ENCODE data around the gene PCDHA1. TPM values are rescaled to one million over a fixed set of nuclear protein-coding genes. Genes with fewer than 3 reads are reported as not detected.

PCDHA1 gene
- total RNA-seq, 2 experiments from 2014 or later = not detected

DNA sequence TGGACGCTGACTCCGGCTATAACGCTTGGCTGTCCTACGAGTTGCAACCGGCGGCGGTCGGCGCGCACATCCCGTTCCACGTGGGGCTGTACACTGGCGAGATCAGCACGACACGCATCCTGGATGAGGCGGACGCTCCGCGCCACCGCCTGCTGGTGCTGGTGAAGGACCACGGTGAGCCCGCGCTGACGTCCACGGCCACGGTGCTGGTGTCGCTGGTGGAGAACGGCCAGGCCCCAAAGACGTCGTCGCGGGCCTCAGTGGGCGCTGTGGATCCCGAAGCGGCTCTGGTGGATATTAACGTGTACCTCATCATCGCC, 91.3 kb downstream of the PCDHA1 start:
- no peaks in the 10 kb centered on the region for H3K36me3 Mint-ChIP-seq
- no peak overlapping the region for H3K4me3 Mint-ChIP-seq
- no peak overlapping the region for H3K27ac Mint-ChIP-seq
- no peaks in the 10 kb centered on the region for H3K4me1 Mint-ChIP-seq
- POLR2A ChIA-PET = no interaction called here
- peaks cover 8% of the 10 kb centered on the region for H3K27me3 Mint-ChIP-seq
- ATAC-seq (ENCODE audit: low read depth) (no peak), DNase-seq (no peak)
- H3K9me3 Mint-ChIP-seq = peaks cover 21% of the 10 kb centered on the region

DNA sequence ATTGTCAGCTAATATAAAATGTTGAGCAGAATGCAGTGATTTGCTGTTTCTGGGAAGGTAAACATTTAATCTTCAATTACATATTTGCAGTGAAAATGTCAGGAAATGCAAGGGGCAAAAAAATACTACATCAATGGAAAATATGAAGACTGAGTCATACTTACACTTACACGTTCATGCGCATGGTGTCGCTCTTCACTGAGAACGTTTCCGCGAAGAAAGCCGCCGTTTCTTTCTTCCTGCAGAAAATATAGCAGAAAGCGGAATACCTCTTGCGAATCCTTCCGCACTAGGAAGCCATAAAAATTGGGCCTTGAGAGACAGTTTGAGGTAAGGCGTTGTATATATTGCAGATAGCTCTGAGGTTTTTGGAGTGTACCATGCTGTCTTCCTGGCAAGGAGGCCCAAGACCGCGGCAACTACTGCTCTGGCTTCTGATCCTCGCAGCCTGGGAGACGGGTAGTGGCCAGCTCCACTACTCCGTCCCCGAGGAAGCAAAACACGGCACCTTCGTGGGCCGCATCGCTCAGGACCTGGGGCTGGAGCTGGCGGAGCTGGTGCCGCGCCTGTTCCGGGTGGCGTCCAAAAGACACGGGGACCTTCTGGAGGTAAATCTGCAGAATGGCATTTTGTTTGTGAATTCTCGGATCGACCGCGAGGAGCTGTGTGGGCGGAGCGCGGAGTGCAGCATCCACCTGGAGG, 96.1 kb downstream of the PCDHA1 start, which contains the start of gene PCDHA13:
PCDHA13 (plus strand) TSS at position 236 of the 702 bp plus-strand sequence; CDS start at position 381, 145 bp downstream.
- DNase-seq (no peak), ATAC-seq (ENCODE audit: low read depth) (no peak)
- Mint-ChIP-seq H3K9me3 (peaks cover 14% of the 10 kb centered on the region), H3K4me1 (peaks cover 2% of the 10 kb centered on the region), H3K4me3 (no peak within 1 kb of the TSS), H3K36me3 (no peaks in the 10 kb centered on the region), H3K27me3 (peaks cover 2% of the 10 kb centered on the region), H3K27ac (peak within 1 kb of the TSS; percentile 43)
- POLR2A ChIA-PET = no interaction called here

DNA sequence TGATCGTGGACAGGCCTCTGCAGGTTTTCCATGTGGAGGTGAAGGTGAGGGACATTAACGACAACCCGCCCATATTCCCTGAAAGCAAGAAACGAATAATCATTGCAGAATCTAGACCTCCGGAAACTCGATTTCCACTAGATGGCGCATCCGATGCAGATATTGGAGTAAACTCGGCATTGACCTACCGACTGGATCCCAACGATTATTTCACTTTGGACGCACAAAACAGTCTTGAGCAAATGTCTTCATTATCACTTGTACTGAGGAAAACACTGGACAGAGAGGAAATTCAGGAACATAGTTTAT, 96.6 kb downstream of the PCDHA1 start:
- H3K27ac Mint-ChIP-seq = peak overlapping the region; percentile 43
- peaks cover 14% of the 10 kb centered on the region for H3K9me3 Mint-ChIP-seq
- peaks cover 2% of the 10 kb centered on the region for H3K27me3 Mint-ChIP-seq
- ATAC-seq (ENCODE audit: low read depth) (no peak), DNase-seq (no peak)
- peaks cover 2% of the 10 kb centered on the region for H3K4me1 Mint-ChIP-seq
- POLR2A ChIA-PET = no interaction called here
- no peak overlapping the region for H3K4me3 Mint-ChIP-seq
- no peaks in the 10 kb centered on the region for H3K36me3 Mint-ChIP-seq

DNA sequence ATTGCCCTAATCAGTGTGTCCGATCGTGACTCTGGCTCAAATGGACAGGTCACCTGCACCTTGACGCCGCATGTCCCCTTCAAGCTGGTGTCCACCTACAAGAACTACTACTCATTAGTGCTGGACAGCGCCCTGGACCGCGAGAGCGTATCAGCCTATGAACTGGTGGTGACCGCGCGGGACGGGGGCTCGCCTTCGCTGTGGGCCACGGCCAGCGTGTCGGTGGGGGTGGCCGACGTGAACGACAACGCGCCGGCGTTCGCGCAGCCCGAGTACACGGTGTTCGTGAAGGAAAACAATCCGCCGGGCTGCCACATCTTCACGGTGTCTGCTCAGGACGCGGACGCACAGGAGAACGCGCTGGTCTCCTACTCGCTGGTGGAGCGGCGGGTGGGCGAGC, 97.4 kb downstream of the PCDHA1 start:
- H3K9me3 Mint-ChIP-seq = peaks cover 14% of the 10 kb centered on the region

DNA sequence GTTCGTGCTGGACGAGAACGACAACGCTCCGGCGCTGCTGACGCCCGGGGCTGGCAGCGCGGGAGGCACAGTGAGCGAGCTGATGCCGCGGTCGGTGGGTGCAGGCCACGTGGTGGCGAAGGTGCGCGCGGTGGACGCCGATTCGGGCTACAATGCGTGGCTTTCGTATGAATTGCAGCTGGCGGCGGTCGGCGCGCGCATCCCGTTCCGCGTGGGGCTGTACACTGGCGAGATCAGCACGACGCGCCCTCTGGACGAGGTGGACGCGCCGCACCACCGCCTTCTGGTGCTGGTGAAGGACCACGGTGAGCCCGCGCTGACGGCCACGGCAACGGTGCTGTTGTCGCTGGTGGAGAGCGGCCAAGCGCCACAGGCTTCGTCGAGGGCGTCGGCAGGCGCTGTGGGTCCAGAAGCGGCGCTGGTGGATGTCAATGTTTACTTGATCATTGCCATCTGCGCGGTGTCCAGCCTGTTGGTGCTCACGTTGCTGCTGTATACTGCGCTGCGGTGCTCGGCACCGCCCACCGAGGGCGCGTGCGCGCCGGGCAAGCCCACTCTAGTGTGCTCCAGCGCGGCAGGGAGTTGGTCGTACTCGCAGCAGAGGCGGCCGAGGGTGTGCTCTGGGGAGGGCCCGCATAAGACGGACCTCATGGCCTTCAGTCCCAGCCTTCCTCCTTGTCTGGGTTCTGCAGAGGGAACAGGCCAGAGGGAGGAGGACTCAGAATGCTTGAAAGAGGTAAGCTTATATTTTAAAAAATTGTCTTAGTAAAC, 98.2 kb downstream of the PCDHA1 start:
- Mint-ChIP-seq H3K4me3 (no peak overlapping the region), H3K9me3 (peaks cover 14% of the 10 kb centered on the region), H3K4me1 (peaks cover 2% of the 10 kb centered on the region), H3K36me3 (no peaks in the 10 kb centered on the region), H3K27me3 (peaks cover 2% of the 10 kb centered on the region), H3K27ac (no peak overlapping the region)
- POLR2A ChIA-PET = no interaction called here
- ATAC-seq (ENCODE audit: low read depth) (no peak), DNase-seq (no peak)

More for the DNA sequence above, 97.4 kb downstream of the PCDHA1 start:
- POLR2A ChIA-PET = no interaction called here
- Mint-ChIP-seq H3K36me3 (no peaks in the 10 kb centered on the region), H3K4me1 (peaks cover 2% of the 10 kb centered on the region), H3K4me3 (no peak overlapping the region), H3K27ac (no peak overlapping the region), H3K27me3 (peaks cover 2% of the 10 kb centered on the region)
- DNase-seq (no peak), ATAC-seq (ENCODE audit: low read depth) (no peak)

DNA sequence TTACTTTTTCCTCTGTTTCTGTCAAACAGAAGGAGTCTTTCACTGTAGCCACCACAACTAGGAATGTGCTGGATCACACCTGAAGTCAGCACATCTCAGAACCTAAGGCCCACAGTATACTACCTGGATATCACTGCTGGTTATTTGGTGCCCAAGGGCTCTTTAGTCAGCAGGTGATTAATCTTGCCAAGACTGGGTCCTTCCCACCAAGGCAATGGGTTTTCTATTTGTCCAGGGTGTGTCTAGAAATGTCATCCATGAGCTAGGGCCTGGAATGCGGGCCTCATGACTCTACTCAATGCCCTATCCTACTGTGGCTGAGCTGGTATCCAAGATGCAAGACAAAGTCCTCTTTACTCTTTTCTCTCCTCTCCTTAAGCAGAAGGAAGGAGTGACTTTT, 130.4 kb downstream of the PCDHA1 start:
- peaks cover 2% of the 10 kb centered on the region for H3K9me3 Mint-ChIP-seq
- POLR2A ChIA-PET = no interaction called here
- H3K36me3 Mint-ChIP-seq = no peaks in the 10 kb centered on the region
- H3K4me3 Mint-ChIP-seq = no peak overlapping the region
- H3K27me3 Mint-ChIP-seq = no peaks in the 10 kb centered on the region
- no peaks in the 10 kb centered on the region for H3K4me1 Mint-ChIP-seq
- DNase-seq (no peak), ATAC-seq (ENCODE audit: low read depth) (no peak)
- no peak overlapping the region for H3K27ac Mint-ChIP-seq

DNA sequence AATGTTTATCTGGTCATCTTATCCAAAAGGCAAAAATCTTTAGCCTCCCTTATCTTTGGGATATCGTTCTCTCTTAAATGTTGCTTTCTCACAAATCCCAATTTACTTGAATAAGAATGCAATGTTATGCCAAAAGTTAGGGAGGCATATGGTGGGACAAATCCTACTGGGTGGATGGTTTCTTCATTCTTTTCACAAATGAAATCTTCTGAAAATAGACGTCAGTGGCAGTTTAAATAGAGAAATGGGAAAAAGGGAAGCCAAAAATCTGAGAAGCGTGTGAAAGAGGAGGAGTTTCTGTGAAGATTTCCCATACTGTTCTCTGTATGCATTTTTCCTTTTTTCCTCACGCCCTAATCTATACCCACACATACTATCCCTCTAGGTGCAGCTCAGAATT, 137.7 kb downstream of the PCDHA1 start:
- H3K9me3 Mint-ChIP-seq = peaks cover 2% of the 10 kb centered on the region
- no peak for DNase-seq
- H3K27me3 Mint-ChIP-seq = peaks cover 27% of the 10 kb centered on the region
- H3K36me3 Mint-ChIP-seq = peaks cover 3% of the 10 kb centered on the region
- H3K4me3 Mint-ChIP-seq = no peak overlapping the region
- H3K27ac Mint-ChIP-seq = no peak overlapping the region
- POLR2A ChIA-PET = no interaction called here
- no peak for ATAC-seq (ENCODE audit: low read depth)
- H3K4me1 Mint-ChIP-seq = no peaks in the 10 kb centered on the region

DNA sequence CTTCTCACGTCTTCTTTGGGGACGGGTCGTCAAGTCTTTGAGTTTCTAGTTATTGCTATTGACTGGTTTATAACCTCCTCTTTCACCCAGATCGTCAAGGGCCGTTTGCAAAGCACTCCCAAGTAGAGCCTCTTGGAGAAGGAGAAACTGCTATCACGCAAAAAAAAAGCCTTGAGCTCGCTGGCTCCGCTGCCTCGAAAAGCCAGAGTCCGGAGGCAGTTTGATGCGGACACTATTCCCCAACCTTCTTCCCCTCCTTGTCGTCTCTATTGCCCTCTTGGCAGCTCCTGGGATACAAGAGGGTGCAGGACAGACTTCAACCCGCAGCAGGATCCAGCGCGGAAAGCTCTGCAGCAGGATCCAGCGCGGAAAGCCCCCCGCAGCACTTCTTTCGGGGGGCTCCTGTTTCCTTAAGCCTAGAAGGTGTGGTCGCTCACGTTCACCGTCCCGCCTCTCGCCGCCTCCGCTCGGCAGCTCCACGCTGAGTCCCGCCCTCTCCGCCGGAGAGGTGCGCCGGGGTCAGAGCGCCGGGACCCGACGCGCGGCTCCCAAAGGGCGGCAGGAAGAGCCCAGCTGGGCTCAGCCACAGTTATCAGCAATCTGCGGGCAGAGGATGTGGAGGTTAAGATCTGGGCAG, 140.0 kb downstream of the PCDHA1 start, which contains the start of gene PCDHAC1:
PCDHAC1 (plus strand) TSS at position 494 of the 637 bp plus-strand sequence. CDS start 594 bp downstream, outside the sequence.
- no peak within 1 kb of the TSS for H3K27ac Mint-ChIP-seq
- peaks cover 3% of the 10 kb centered on the region for H3K36me3 Mint-ChIP-seq
- ATAC-seq (ENCODE audit: low read depth) (no peak), DNase-seq (no peak)
- POLR2A ChIA-PET = no interaction called here
- peaks cover 2% of the 10 kb centered on the region for H3K9me3 Mint-ChIP-seq
- peaks cover 34% of the 10 kb centered on the region for H3K27me3 Mint-ChIP-seq
- no peaks in the 10 kb centered on the region for H3K4me1 Mint-ChIP-seq
- peak within 1 kb of the TSS; percentile 28 for H3K4me3 Mint-ChIP-seq

DNA sequence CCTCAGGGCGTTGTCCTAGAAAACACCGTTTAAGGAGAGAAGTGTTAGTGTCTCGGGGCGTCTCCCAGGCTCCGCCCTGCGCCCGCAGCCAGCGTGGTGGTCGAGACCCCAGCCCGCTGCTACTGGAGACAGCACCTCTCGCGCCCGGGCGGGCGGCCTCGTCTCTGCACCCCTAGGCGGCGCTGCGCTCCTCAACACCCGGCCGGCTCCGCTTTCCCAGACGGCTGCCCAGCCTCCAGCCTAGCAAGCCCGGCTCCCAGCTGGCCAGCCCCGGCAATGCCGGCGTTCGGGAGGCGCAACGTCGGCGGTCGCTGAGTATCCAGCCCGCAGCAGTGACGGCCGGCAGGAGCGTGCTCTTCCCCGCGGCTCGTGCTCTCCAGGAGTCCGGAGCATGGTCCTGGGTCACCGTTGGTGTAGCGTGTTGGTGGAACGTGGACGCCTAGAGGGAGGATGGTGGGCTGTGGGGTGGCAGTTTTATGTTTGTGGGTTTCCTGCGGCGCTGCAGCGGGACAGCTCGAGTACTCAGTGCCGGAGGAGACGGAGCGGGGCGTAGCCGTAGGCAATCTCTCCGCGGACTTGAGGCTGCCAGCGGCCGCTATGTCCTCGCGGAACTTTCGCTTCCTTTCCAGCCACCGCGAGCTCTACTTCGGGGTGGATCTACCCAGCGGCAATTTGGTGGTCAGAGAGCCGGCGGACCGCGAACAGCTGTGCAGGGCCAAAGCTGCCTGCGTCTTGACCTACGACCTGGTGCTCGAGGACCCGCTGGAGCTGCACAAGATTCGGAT, 140.7 kb downstream of the PCDHA1 start:
- ATAC-seq (ENCODE audit: low read depth) (no peak), DNase-seq (peak; percentile 36)
- H3K27me3 Mint-ChIP-seq = peaks cover 34% of the 10 kb centered on the region
- peaks cover 3% of the 10 kb centered on the region for H3K36me3 Mint-ChIP-seq
- H3K4me3 Mint-ChIP-seq = peak overlapping the region; percentile 28
- no peak overlapping the region for H3K27ac Mint-ChIP-seq
- peaks cover 2% of the 10 kb centered on the region for H3K9me3 Mint-ChIP-seq
- no peaks in the 10 kb centered on the region for H3K4me1 Mint-ChIP-seq
- POLR2A ChIA-PET = no interaction called here

DNA sequence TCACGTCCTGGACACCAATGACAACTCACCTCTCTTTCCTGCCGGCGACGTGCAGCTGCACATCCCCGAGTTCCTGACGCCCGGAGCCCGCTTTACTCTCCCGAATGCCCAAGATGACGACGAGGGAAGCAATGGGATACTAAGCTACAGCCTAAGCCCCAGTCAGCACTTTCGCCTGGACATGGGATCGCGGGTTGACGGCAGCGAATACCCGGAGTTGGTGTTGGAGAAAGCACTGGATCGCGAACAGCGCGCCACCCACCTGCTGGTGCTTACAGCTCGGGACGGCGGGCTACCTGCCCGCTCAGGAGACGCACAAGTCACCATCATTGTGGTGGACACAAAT, 141.3 kb downstream of the PCDHA1 start:
- no peak for DNase-seq
- Mint-ChIP-seq H3K36me3 (peaks cover 3% of the 10 kb centered on the region), H3K9me3 (peaks cover 2% of the 10 kb centered on the region), H3K4me3 (peak overlapping the region; percentile 28), H3K27me3 (peaks cover 34% of the 10 kb centered on the region), H3K4me1 (no peaks in the 10 kb centered on the region), H3K27ac (no peak overlapping the region)
- no peak for ATAC-seq (ENCODE audit: low read depth)
- POLR2A ChIA-PET = no interaction called here

DNA sequence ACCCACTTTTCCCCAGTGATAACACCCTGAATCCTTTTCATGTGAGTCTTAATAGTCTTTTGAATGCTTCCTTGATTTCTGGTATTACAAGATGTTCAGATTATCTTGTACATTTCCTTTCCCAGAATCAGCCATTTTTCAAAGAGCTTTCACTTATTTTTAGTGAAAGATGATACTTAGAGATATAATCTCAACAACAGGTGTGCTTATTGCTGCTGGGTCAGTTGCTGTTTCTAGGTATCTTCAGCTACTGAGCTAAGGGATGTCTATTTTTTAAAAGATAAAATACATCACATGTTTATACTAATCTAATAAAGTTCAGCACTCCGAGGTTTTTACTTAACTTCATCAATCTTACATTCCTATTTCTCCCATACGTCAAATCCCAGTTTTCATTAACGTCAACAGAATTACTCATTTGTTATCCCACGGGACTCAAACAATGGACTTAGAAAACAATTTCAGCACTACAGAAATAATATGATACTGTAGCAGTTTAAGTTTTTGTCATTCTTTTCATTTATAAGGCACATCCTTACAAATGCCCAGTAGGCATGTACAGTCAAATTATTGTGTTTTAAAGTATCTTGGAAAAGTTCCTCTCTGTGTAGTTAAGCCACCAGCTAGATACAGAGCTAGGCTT, 149.1 kb downstream of the PCDHA1 start:
- no peak overlapping the region for H3K27ac Mint-ChIP-seq

DNA sequence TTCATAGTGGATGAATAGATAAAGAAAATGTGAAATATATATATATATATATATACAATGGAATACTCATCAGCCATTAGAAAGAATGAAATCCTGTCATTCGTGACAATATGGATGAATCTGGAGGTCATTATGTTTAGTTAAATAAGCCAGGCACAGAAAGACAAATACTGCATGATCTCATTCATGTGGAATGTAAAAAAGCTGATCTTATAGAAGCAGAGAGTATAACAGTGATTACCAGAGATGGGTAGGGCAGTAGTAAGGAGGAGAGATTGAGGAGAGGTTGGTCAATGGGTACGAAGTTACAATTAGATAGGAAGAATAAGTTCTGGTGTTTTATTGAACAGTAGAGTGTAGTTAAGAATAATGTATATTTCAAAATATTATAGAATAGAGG, 160.6 kb downstream of the PCDHA1 start:
- no peak overlapping the region for H3K27ac Mint-ChIP-seq
- no peaks in the 10 kb centered on the region for H3K4me1 Mint-ChIP-seq
- DNase-seq (no peak), ATAC-seq (ENCODE audit: low read depth) (no peak)
- peaks cover 11% of the 10 kb centered on the region for H3K9me3 Mint-ChIP-seq
- no peak overlapping the region for H3K4me3 Mint-ChIP-seq
- no peaks in the 10 kb centered on the region for H3K36me3 Mint-ChIP-seq
- H3K27me3 Mint-ChIP-seq = no peaks in the 10 kb centered on the region
- POLR2A ChIA-PET = no interaction called here

More for the DNA sequence above, 149.1 kb downstream of the PCDHA1 start:
- DNase-seq = no peak
- H3K36me3 Mint-ChIP-seq = no peaks in the 10 kb centered on the region
- POLR2A ChIA-PET = no interaction called here
- H3K9me3 Mint-ChIP-seq = no peaks in the 10 kb centered on the region
- H3K4me3 Mint-ChIP-seq = no peak overlapping the region
- no peaks in the 10 kb centered on the region for H3K27me3 Mint-ChIP-seq
- H3K4me1 Mint-ChIP-seq = no peaks in the 10 kb centered on the region
- no peak for ATAC-seq (ENCODE audit: low read depth)

DNA sequence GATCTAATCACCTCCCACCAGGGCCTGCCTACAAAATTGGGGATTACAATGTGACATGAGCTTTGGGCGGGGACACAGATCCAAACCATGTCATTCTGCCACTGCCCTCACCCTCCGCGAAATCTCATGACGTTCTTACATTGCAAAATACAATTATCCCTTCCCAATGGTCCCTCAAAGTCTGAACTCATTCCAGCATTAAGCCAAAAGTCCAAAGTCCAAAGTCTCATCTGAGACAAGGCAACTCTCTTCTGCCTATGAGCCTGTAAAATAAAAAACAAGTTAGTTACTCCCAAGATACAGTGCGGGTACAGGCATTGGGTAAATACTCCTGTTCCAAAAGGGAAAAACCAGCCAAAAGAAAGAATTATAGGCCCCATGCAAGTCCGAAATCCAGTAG, 165.7 kb downstream of the PCDHA1 start:
- no peaks in the 10 kb centered on the region for H3K36me3 Mint-ChIP-seq
- POLR2A ChIA-PET = no interaction called here
- no peak for ATAC-seq (ENCODE audit: low read depth)

More for the DNA sequence above, 165.7 kb downstream of the PCDHA1 start:
- DNase-seq = no peak
- Mint-ChIP-seq H3K9me3 (peaks cover 7% of the 10 kb centered on the region), H3K27me3 (no peaks in the 10 kb centered on the region), H3K27ac (no peak overlapping the region), H3K4me1 (no peaks in the 10 kb centered on the region), H3K4me3 (no peak overlapping the region)

All from activated naive CD8-positive, alpha-beta T cell treated with anti-CD3 and anti-CD28 coated beads, Interleukin-2, amount 10 ng/mL, durations not matched to agents 7 days and 5 days (primary cell).